A549 treated with dexamethasone at 1 μM for 4 hours (cell line): ENCODE measurements around the gene ACP2. TPM values are rescaled to one million over a fixed set of nuclear protein-coding genes. Genes with fewer than 3 reads are reported as not detected.

Experiments used
- total RNA-seq: library from RNA; stranded (reverse); fragments of 200-300 nt; extraction: Qiagen RNA extraction; gene quantifications from 5 replicates; pipeline ENCODE4 v1.2.3, GENCODE V29; 2022

Gene ACP2, protein sequence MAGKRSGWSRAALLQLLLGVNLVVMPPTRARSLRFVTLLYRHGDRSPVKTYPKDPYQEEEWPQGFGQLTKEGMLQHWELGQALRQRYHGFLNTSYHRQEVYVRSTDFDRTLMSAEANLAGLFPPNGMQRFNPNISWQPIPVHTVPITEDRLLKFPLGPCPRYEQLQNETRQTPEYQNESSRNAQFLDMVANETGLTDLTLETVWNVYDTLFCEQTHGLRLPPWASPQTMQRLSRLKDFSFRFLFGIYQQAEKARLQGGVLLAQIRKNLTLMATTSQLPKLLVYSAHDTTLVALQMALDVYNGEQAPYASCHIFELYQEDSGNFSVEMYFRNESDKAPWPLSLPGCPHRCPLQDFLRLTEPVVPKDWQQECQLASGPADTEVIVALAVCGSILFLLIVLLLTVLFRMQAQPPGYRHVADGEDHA
- 20.9 to 25.0 TPM (median 22.3 TPM) in 5 replicates for total RNA-seq

DNA sequence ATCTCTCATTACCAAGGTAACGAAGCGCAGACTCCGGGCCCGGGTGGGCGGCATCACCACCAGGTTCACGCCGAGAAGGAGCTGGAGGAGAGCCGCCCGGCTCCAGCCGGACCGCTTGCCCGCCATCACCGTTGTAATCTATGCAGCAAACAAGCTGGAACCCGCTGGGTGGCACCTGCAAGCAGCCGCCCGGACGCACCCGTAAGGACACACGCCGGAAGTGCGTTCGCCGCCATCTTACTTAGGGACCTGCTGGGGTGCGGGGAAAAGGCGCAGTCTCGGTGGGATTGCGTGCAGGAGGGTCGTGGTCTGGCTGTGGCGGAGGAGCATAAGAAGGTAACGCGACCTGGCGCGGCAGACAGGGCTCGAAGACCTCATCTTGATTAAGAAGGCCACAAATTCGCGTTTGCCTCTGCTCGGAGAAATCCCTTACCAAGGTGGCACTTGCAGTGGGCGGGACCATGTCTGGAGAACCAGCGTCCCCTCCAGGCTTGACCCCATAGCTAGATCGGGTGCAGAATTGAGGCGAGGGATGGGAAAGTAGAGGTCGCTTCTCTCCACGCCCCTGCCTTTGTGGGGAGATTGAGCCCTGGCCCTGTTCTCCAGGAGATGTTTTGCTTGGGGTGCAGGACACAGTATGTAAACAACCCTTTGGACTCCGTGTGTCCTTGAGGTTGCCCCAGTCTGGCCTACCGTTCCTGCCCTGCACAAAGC lies at the start of gene ACP2:
Gene ACP2 (minus strand): TSS at position 151 of the 714 bp plus-strand sequence. CDS start 25 bp downstream, at position 126.

DNA sequence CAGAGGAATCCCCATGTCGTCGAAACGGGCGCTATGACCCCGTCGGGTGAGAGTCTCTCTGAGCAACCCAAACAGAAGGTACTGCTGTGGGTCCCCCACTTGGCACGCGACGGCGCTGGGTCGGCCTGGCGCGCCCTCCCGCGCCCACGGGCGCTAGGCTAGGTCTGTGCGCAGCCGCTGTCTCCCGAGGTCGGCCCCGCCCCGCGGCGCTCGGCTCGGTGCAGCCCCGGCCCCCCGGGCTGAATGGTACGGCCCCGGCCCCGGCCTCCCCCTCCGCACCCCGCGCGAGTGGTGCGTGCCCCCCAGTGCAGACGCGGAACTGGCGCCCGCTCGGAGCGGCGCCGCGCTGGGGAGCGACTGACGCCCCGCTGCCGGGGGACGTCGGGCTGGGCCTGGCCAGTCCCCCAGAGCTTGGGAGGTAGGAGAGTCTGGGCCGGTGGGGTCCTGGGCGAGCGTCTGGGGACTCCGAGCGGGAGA lies 21.3 kb upstream of the ACP2 start, which contains the start of gene MADD:
Gene MADD (plus strand): TSS at position 305 of the 477 bp plus-strand sequence.

DNA sequence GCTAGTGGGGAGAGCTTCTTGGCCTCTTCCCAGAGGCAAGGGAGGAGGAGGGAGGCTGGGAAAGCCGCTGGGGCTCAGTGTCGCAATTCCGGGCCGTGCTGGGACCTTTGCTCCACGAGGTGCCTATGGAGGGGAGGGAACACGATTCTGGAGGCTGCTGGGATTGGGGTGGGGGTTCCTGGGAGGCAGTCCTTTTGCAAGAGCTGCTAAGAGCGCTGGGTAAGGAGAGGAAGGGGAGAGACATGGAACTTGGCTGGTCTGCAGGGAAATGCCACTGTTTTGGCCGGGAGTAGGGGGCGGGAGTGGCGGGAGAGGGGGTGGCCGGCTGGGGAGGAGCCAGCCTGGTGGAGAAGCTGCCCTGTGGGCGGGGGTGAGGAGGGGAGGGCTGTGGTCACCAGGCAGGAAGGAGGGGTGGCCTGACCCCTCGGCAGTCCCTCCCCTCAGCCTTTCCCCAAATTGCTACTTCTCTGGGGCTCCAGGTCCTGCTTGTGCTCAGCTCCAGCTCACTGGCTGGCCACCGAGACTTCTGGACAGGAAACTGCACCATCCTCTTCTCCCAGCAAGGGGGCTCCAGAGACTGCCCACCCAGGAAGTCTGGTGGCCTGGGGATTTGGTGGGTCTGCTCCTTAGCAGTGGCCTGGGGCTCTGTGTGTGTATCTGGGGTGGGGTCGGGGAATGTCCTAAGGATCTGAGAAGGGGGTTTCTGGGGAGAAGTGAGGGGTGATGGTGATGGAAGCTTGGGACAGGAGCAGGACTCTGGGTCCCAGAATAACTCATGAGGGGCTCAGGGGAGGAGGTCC lies 9.1 kb upstream of the ACP2 start, which contains the start of gene NR1H3:
Gene NR1H3 (plus strand): TSS at position 480 of the 800 bp plus-strand sequence. CDS start 1,221 bp downstream, outside the sequence.

Other genes starting within 250 kb of the ACP2 start
- 26.4 to 29.9 TPM (median 27.8 TPM) in 5 replicates for gene ARFGAP2, start 71.9 kb downstream of the ACP2 start, total RNA-seq
- gene PACSIN3, start 62.4 kb downstream of the ACP2 start, total RNA-seq: 20.9 to 27.3 TPM (median 24.2 TPM) in 5 replicates
- 69.1 to 82.1 TPM (median 75.9 TPM) in 5 replicates for gene DDB2, start 33.8 kb downstream of the ACP2 start, total RNA-seq
- gene NR1H3, start 9.2 kb upstream of the ACP2 start, total RNA-seq: 9.0 to 11.8 TPM (median 9.6 TPM) in 5 replicates
- 15.7 to 21.2 TPM (median 20.2 TPM) in 5 replicates for gene MADD, start 21.3 kb upstream of the ACP2 start, total RNA-seq
- gene MYBPC3, start 103.9 kb upstream of the ACP2 start, total RNA-seq: 0.05 to 0.08 TPM (median 0.07 TPM) in 5 replicates
- gene SPI1, start 129.7 kb upstream of the ACP2 start, total RNA-seq: 0.19 to 0.21 TPM in 2 of 5 replicates, not detected in the others
- gene SLC39A13, start 159.8 kb upstream of the ACP2 start, total RNA-seq: 39.8 to 57.0 TPM (median 45.8 TPM) in 5 replicates
- gene PSMC3, start 177.6 kb upstream of the ACP2 start, total RNA-seq: 178 to 243 TPM (median 193 TPM) in 5 replicates
- 0.15 to 0.32 TPM in 2 of 5 replicates, not detected in the others for gene RAPSN, start 200.3 kb upstream of the ACP2 start, total RNA-seq